Subcutaneous abdominal adipose tissue (tissue), 5 donors: ENCODE results near the gene FBXW10B.
"Not testable (repeated sequence)": the region's sequence is repeated elsewhere in the genome, so short reads cannot be mapped to it uniquely, and the experiment has no call there.

ENCODE experiments used
- H3K27ac ChIP-seq: one replicate; pipeline ENCODE4 v1.7.0; 2013; ENCODE audit warnings: low read depth, mild to moderate bottlenecking, inconsistent platforms, low read length, moderate library complexity
- H3K27me3 ChIP-seq, 5 donors: one replicate each; pipeline ENCODE4 v1.7.0; 2013; ENCODE audit warnings: low read length in 5 of 5, inconsistent platforms in 1 of 5; ENCODE audit not compliant: control insufficient read depth in 5 of 5, insufficient read depth in 4 of 5
- H3K36me3 ChIP-seq, 5 donors: one replicate each; pipeline ENCODE4 v1.7.0; 2013; ENCODE audit warnings: low read length in 5 of 5; ENCODE audit not compliant: control insufficient read depth in 5 of 5, insufficient read depth in 5 of 5
- H3K4me1 ChIP-seq, 5 donors: one replicate each; pipeline ENCODE4 v1.7.0; 2013; ENCODE audit warnings: low read length in 5 of 5, mild to moderate bottlenecking in 3 of 5, moderate library complexity in 1 of 5; ENCODE audit not compliant: control insufficient read depth in 5 of 5, insufficient read depth in 5 of 5
- H3K4me3 ChIP-seq, 5 donors: one replicate each; pipeline ENCODE4 v1.7.0; 2013; ENCODE audit warnings: low read length in 5 of 5, low read depth in 1 of 5
- H3K9ac ChIP-seq, 5 donors: one replicate each; pipeline ENCODE4 v1.7.0; 2013; ENCODE audit warnings: low read length in 5 of 5, mild to moderate bottlenecking in 4 of 5, moderate library complexity in 3 of 5
- H3K9me3 ChIP-seq, 5 donors: one replicate each; pipeline ENCODE4 v1.7.0; 2013; ENCODE audit warnings: low read length in 5 of 5; ENCODE audit not compliant: control insufficient read depth in 5 of 5
- donor health status: healthy.
- donor health status: healthy.
- donor health status: healthy.
- donor health status: healthy.
- donor health status: healthy.

The FBXW10B gene

GRCh38 chr17:15654401-15654800 lies 34.9 kb upstream of the FBXW10B start:
- not testable (repeated sequence) for H3K27me3 ChIP-seq, H3K9ac ChIP-seq, H3K27ac ChIP-seq, H3K36me3 ChIP-seq, H3K4me3 ChIP-seq, H3K9me3 ChIP-seq
- peaks cover 7 to 42% (median 25%) of the 10 kb centered on the region in 5 donors for H3K4me1 ChIP-seq

GRCh38 chr17:15652960-15653359 lies 33.5 kb upstream of the FBXW10B start:
- peaks cover 7 to 42% (median 33%) of the 10 kb centered on the region in 5 donors for H3K4me1 ChIP-seq
- H3K27ac ChIP-seq: no peak overlapping the region

GRCh38 chr17:15651583-15652110 lies 32.1 kb upstream of the FBXW10B start:
- no peaks in the 10 kb centered on the region for H3K9me3 ChIP-seq
- H3K4me1 ChIP-seq: peaks cover 7 to 33% (median 33%) of the 10 kb centered on the region in 5 donors
- no peaks in the 10 kb centered on the region for H3K27me3 ChIP-seq
- no peaks in the 10 kb centered on the region for H3K36me3 ChIP-seq
- H3K9ac ChIP-seq: peak overlapping the region; percentile 57 to 92 (median 88)
- peak overlapping the region; percentile 73 to 97 (median 90) for H3K4me3 ChIP-seq
- peak overlapping the region; percentile 93 for H3K27ac ChIP-seq

More at GRCh38 chr17:15652960-15653359, 33.5 kb upstream of the FBXW10B start:
- H3K36me3 ChIP-seq: no peaks in the 10 kb centered on the region
- no peaks in the 10 kb centered on the region for H3K27me3 ChIP-seq
- no peaks in the 10 kb centered on the region for H3K9me3 ChIP-seq
- H3K4me3 ChIP-seq: no peak overlapping the region
- H3K9ac ChIP-seq: no peak overlapping the region

- Histone ChIP-seq H3K9me3 (no peaks in the 10 kb centered on the region), H3K27me3 (no peaks in the 10 kb centered on the region), H3K9ac (peak overlapping the region; percentile 57 to 92 (median 88)), H3K27ac (peak overlapping the region; percentile 93), H3K4me3 (peak overlapping the region; percentile 73 to 97 (median 90)), H3K4me1 (peaks cover 7 to 34% (median 33%) of the 10 kb centered on the region in 5 donors), H3K36me3 (no peaks in the 10 kb centered on the region)
Observed at GRCh38 chr17:15650741-15651582, 31.5 kb upstream of the FBXW10B start.

- H3K4me1 ChIP-seq: peaks cover 7 to 42% (median 39%) of the 10 kb centered on the region in 5 donors
- no peaks in the 10 kb centered on the region for H3K36me3 ChIP-seq
- peak overlapping the region; percentile 93 for H3K27ac ChIP-seq
- H3K4me3 ChIP-seq: peak overlapping the region; percentile 73 to 97 (median 90)
- H3K9me3 ChIP-seq: no peaks in the 10 kb centered on the region
- H3K27me3 ChIP-seq: no peaks in the 10 kb centered on the region
- peak overlapping the region; percentile 57 to 92 (median 88) for H3K9ac ChIP-seq
Observed at GRCh38 chr17:15649861-15650421, 30.4 kb upstream of the FBXW10B start.

- Histone ChIP-seq H3K4me3 (peak overlapping the region in 4 of 5 donors; percentile 44 to 97 (median 88)), H3K9me3 (no peaks in the 10 kb centered on the region), H3K4me1 (peaks cover 7 to 42% (median 39%) of the 10 kb centered on the region in 5 donors), H3K9ac (peak overlapping the region; percentile 8 to 49 (median 41)), H3K27me3 (no peaks in the 10 kb centered on the region), H3K36me3 (no peaks in the 10 kb centered on the region), H3K27ac (peak overlapping the region; percentile 93)
Observed at GRCh38 chr17:15648386-15648785, 28.9 kb upstream of the FBXW10B start.

GRCh38 chr17:15645942-15646312 lies 26.4 kb upstream of the FBXW10B start:
- not testable (repeated sequence) for H3K9me3 ChIP-seq, H3K36me3 ChIP-seq, H3K27me3 ChIP-seq, H3K4me3 ChIP-seq
- Histone ChIP-seq H3K9ac (peak overlapping the region in 1 of 5 donors; percentile 20), H3K4me1 (peaks cover 4 to 35% (median 30%) of the 10 kb centered on the region in 5 donors), H3K27ac (peak overlapping the region; percentile 54)

- H3K36me3 ChIP-seq, H3K27me3 ChIP-seq, H3K9me3 ChIP-seq, H3K4me3 ChIP-seq: not testable (repeated sequence)
- H3K4me1 ChIP-seq: peaks cover 0 to 29% (median 24%) of the 10 kb centered on the region in 5 donors
- H3K9ac ChIP-seq: peak overlapping the region in 1 of 5 donors; percentile 20
- H3K27ac ChIP-seq: peak overlapping the region; percentile 54
Observed at GRCh38 chr17:15645099-15645941, 25.8 kb upstream of the FBXW10B start.

- H3K9ac ChIP-seq, H3K36me3 ChIP-seq, H3K9me3 ChIP-seq, H3K4me3 ChIP-seq, H3K27me3 ChIP-seq, H3K4me1 ChIP-seq, H3K27ac ChIP-seq: not testable (repeated sequence)
Observed at GRCh38 chr17:15642505-15643251, 23.2 kb upstream of the FBXW10B start.
